Neural progenitor cell (in vitro differentiated cells): Measurements from ENCODE around the gene CTNNA3. TPM values are rescaled to one million over a fixed set of nuclear protein-coding genes. Genes with fewer than 3 reads are reported as not detected.

ENCODE experiments used
- DNase-seq: peaks from one replicate; pipeline ENCODE4 v3.0.0-alpha.2; 2016; ENCODE audit warnings: low spot score
- H2AFZ ChIP-seq: fragments of 200-600 bp; sonication (generic); replicated peaks from 2 replicates; pipeline ENCODE4 v1.6.1; 2016; ENCODE audit warnings: antibody characterized with exemption
- H3F3A ChIP-seq: fragments of 200-600 bp; sonication (generic); 2 replicates; pipeline ENCODE4 v1.6.1; 2016; ENCODE audit warnings: antibody characterized with exemption, low read depth
- H3K27ac ChIP-seq: fragments of 200-600 bp; sonication (generic); 2 replicates; pipeline ENCODE4 v1.5.1; 2016; ENCODE audit warnings: mild to moderate bottlenecking
- H3K27me3 ChIP-seq: fragments of 200-600 bp; sonication (generic); 2 replicates; pipeline ENCODE4 v1.6.1; 2016; ENCODE audit warnings: mild to moderate bottlenecking, moderate library complexity
- H3K36me3 ChIP-seq: fragments of 200-600 bp; sonication (generic); 2 replicates; pipeline ENCODE4 v1.5.1; 2016
- H3K4me1 ChIP-seq: fragments of 200-600 bp; sonication (generic); 2 replicates; pipeline ENCODE4 v1.6.1; 2016; ENCODE audit warnings: mixed run types
- H3K4me2 ChIP-seq: fragments of 200-600 bp; sonication (generic); 2 replicates; pipeline ENCODE4 v1.6.1; 2016
- H3K4me3 ChIP-seq: fragments of 200-600 bp; sonication (generic); 2 replicates; pipeline ENCODE4 v1.5.1; 2016
- H3K79me2 ChIP-seq: fragments of 200-600 bp; sonication (generic); 2 replicates; pipeline ENCODE4 v1.6.1; 2016; ENCODE audit warnings: low read depth
- H3K9ac ChIP-seq: fragments of 200-600 bp; sonication (generic); 2 replicates; pipeline ENCODE4 v1.6.1; 2016
- H3K9me3 ChIP-seq: fragments of 200-600 bp; sonication (generic); 2 replicates; pipeline ENCODE4 v1.5.1; 2016; ENCODE audit warnings: low read depth
- H4K20me1 ChIP-seq: fragments of 200-600 bp; sonication (generic); 2 replicates; pipeline ENCODE4 v1.6.1; 2016; ENCODE audit warnings: low read depth
- H3K27ac Mint-ChIP-seq: 3 replicates; pipeline ENCODE4 v1.8.0; 2021; ENCODE audit warnings: mixed read lengths
- H3K27me3 Mint-ChIP-seq: 2 replicates; pipeline ENCODE4 v1.8.0; 2022; ENCODE audit warnings: low read depth, mild to moderate bottlenecking, inconsistent platforms, moderate library complexity, mixed read lengths; ENCODE audit not compliant: insufficient read depth
- H3K36me3 Mint-ChIP-seq: 3 replicates; pipeline ENCODE4 v1.8.0; 2021; ENCODE audit warnings: mixed read lengths
- H3K4me1 Mint-ChIP-seq: 3 replicates; pipeline ENCODE4 v1.8.0; 2021; ENCODE audit warnings: mixed read lengths
- H3K4me3 Mint-ChIP-seq: 3 replicates; pipeline ENCODE4 v1.8.0; 2021; ENCODE audit warnings: mild to moderate bottlenecking, moderate library complexity, mixed read lengths
- H3K9me3 Mint-ChIP-seq: 3 replicates; pipeline ENCODE4 v1.8.0; 2020; ENCODE audit warnings: mixed read lengths
- CTCF ChIP-seq: fragments of 200-600 bp; sonication (generic); IDR thresholded peaks from 2 replicates; pipeline ENCODE4 v1.5.1; 2017; ENCODE audit warnings: antibody characterized with exemption, mild to moderate bottlenecking
- EZH2 ChIP-seq: fragments of 200-600 bp; sonication (generic); IDR thresholded peaks from 2 replicates; pipeline ENCODE4 v1.6.1; 2017; ENCODE audit warnings: antibody characterized with exemption, mild to moderate bottlenecking, moderate library complexity
- EZH2phosphoT487 ChIP-seq: fragments of 200-600 bp; sonication (generic); IDR thresholded peaks from 2 replicates; pipeline ENCODE4 v1.6.1; 2017; ENCODE audit warnings: antibody characterized with exemption
- total RNA-seq: library from RNA; depleted of rRNA; stranded (reverse); fragments of >200 nt; gene quantifications from 2 replicates; pipeline ENCODE4 v1.2.3, GENCODE V29; 2015; ENCODE audit warnings: low replicate concordance

The CTNNA3 gene
- total RNA-seq, 1 donor from 2014 or later: 12.9 TPM

DNA sequence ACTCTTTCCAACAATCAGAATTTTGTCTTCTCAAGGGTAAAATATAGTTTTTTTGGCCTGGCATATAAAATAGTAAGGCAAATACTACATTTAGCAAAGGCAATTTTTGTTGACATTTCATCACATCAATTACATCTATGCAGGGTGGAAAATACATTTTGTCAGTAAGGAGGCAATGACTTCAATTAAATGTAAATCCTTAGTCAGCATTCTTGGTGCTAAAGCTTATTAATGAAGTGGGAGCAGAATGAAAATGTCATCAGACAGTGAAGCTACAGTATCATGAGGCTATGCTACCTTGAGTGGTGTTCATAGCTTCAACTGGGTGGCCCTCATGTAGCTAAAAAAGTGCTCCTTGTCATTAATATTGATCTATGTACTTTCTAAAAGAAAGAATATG lies 761.3 kb downstream of the CTNNA3 start:
- Mint-ChIP-seq H3K27ac (no peak overlapping the region), H3K4me3 (no peak overlapping the region), H3K36me3 (no peaks in the 10 kb centered on the region), H3K4me1 (peaks cover 12% of the 10 kb centered on the region), H3K27me3 (no peaks in the 10 kb centered on the region), H3K9me3 (no peaks in the 10 kb centered on the region)
- no peak for TF ChIP-seq EZH2phosphoT487
- TF ChIP-seq CTCF: no peak
- TF ChIP-seq EZH2: no peak
- Histone ChIP-seq H3K4me1 (no peaks in the 10 kb centered on the region), H3K36me3 (no peaks in the 10 kb centered on the region), H3K4me2 (no peak overlapping the region), H3K9ac (no peak overlapping the region), H4K20me1 (no peaks in the 10 kb centered on the region), H3K27me3 (no peaks in the 10 kb centered on the region), H3K27ac (no peak overlapping the region), H3K79me2 (no peaks in the 10 kb centered on the region), H2AFZ (no peak overlapping the region), H3K9me3 (no peaks in the 10 kb centered on the region), H3F3A (no peaks in the 10 kb centered on the region), H3K4me3 (no peak overlapping the region)
- DNase-seq: no peak

GRCh38 chr10:66931949-66932343 lies 764.0 kb downstream of the CTNNA3 start:
- no peaks in the 10 kb centered on the region for H3K9me3 ChIP-seq
- peaks cover 23% of the 10 kb centered on the region for H3K27me3 ChIP-seq
- peaks cover 8% of the 10 kb centered on the region for H3K4me1 ChIP-seq
- Mint-ChIP-seq H3K27me3 (peaks cover 7% of the 10 kb centered on the region), H3K4me1 (peaks cover 28% of the 10 kb centered on the region), H3K36me3 (no peaks in the 10 kb centered on the region), H3K4me3 (peak overlapping the region; percentile 22), H3K9me3 (no peaks in the 10 kb centered on the region), H3K27ac (no peak overlapping the region)
- no peaks in the 10 kb centered on the region for H3K36me3 ChIP-seq
- no peaks in the 10 kb centered on the region for H3K79me2 ChIP-seq
- H3F3A ChIP-seq: no peaks in the 10 kb centered on the region
- H3K4me2 ChIP-seq: no peak overlapping the region
- H2AFZ ChIP-seq: no peak overlapping the region
- no peak for DNase-seq
- H3K9ac ChIP-seq: no peak overlapping the region
- H3K27ac ChIP-seq: no peak overlapping the region
- H3K4me3 ChIP-seq: no peak overlapping the region
- no peaks in the 10 kb centered on the region for H4K20me1 ChIP-seq
- TF ChIP-seq EZH2phosphoT487: no peak
- no peak for TF ChIP-seq EZH2
- no peak for TF ChIP-seq CTCF

- Histone ChIP-seq H3F3A (no peaks in the 10 kb centered on the region), H3K27me3 (peaks cover 28% of the 10 kb centered on the region), H3K4me1 (peaks cover 8% of the 10 kb centered on the region), H3K4me2 (no peak overlapping the region), H3K79me2 (no peaks in the 10 kb centered on the region), H4K20me1 (no peaks in the 10 kb centered on the region), H3K9ac (no peak overlapping the region), H2AFZ (no peak overlapping the region), H3K4me3 (no peak overlapping the region), H3K9me3 (no peaks in the 10 kb centered on the region), H3K36me3 (no peaks in the 10 kb centered on the region), H3K27ac (no peak overlapping the region)
- H3K27me3 Mint-ChIP-seq: peaks cover 7% of the 10 kb centered on the region
- H3K36me3 Mint-ChIP-seq: no peaks in the 10 kb centered on the region
- H3K9me3 Mint-ChIP-seq: no peaks in the 10 kb centered on the region
- H3K4me1 Mint-ChIP-seq: peaks cover 28% of the 10 kb centered on the region
- TF ChIP-seq CTCF: peak; percentile 96
- no peak for TF ChIP-seq EZH2phosphoT487
- H3K4me3 Mint-ChIP-seq: no peak overlapping the region
- H3K27ac Mint-ChIP-seq: no peak overlapping the region
- peak; percentile 74 for DNase-seq
Measured at GRCh38 chr10:66931340-66931948, 764.6 kb downstream of the CTNNA3 start.
